Lower leg skin (tissue), 4 donors: ENCODE results near the gene SRSF10. TPM values are rescaled to one million over a fixed set of nuclear protein-coding genes. Genes with fewer than 3 reads are reported as not detected.

Source experiments
- DNase-seq, 2 donors: peaks; one replicate each; pipeline ENCODE4 v3.0.0-alpha.2; 2019; ENCODE audit warnings: low spot score in 2 of 2
- H3K4me3 ChIP-seq: fragments of 200-600 bp; sonication (generic); 2 replicates; pipeline ENCODE4 v1.5.1; 2017; ENCODE audit warnings: mild to moderate bottlenecking, low read depth; ENCODE audit not compliant: poor library complexity, severe bottlenecking
- POLR2A ChIP-seq, 2 donors: fragments of 450-650 bp; IDR thresholded peaks; one replicate each; pipeline ENCODE4 v1.6.1; 2016 to 2017; ENCODE audit warnings: antibody characterized with exemption in 2 of 2, mild to moderate bottlenecking in 1 of 2, moderate library complexity in 1 of 2
- WGBS, 2 donors: methylation state at CpG; one replicate each; pipeline ENCODE4 v1.1.5; 2018; 5-methylcytosine and 5-hydroxymethylcytosine counted together
- intact Hi-C: fragments of 100-400 bp; cut with DNase I; formaldehyde crosslinking; loops from one replicate; pipeline ENCODE4 v1.15.0; 2023; ENCODE audit warnings: low total_unique reads
- total RNA-seq, 4 donors: library from RNA; depleted of rRNA; stranded (reverse); fragments of >200 nt; gene quantifications; one replicate each; pipeline ENCODE4 v1.1.0, GENCODE V29; 2016
- TF ChIP-seq, protein P1 (sequence below), 3 donors: fragments of 450-650 bp; IDR thresholded peaks; one replicate each; pipeline ENCODE4 v1.5.1; 2016; ENCODE audit warnings: antibody characterized with exemption in 3 of 3, mild to moderate bottlenecking in 3 of 3, moderate library complexity in 2 of 3

The SRSF10 gene
- 10 to 100 TPM; 41.3 to 68.3 (median 47.4) TPM for total RNA-seq

DNA sequence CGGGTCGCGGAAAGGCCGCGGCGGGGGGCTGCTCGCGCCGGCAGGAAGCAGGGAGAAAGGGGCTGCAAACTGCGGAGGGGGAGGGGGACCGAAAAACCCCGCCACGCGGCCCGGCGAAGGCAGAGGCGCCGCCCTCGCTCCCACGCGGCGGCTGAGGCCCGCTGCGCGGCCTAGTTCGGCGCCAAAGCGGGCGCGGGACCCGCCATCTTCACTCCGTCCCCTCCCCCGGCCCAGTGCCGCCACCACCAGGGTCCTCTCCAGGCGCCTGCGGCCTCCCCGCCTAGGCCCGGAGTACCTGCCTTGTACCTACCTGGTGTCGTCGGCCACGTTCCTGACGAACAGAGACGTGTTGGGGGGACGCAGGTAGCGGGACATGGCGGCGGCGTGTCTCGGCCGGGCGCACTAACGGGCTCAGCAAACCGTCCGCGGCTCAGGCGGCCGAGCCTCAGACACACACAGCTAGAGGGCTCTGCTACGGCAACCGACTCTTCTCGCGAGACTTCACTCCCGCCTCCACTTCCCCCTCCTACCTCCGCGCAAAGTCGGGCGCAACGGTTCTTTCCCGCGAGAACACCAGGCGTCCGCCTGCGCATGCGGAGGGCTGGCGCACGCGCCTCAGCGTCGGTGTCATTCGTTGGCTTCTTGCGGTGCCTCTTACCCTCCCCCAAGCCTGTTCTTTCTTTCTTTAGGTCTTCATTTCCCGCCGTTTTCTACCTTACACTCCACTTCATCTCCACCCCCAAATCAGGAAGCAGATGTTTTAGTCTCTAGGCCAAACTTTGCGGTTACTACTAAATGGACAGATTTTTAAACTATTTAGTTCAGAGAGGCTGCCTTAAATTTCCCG, at the start of gene SRSF10:
Gene SRSF10, minus strand, starts transcription at position 447 of the 847 bp plus-strand sequence. Its CDS starts 72 bp downstream, at position 375.
- peak; percentile 97 to 100 for DNase-seq
- intact Hi-C loops = no loop called here
- 0% methylated on average over 46 to 72 of the region's 84 CpGs for WGBS, 2 donors
- peak within 1 kb of the TSS; percentile 85 for H3K4me3 ChIP-seq
- TF ChIP-seq, protein P1, sequence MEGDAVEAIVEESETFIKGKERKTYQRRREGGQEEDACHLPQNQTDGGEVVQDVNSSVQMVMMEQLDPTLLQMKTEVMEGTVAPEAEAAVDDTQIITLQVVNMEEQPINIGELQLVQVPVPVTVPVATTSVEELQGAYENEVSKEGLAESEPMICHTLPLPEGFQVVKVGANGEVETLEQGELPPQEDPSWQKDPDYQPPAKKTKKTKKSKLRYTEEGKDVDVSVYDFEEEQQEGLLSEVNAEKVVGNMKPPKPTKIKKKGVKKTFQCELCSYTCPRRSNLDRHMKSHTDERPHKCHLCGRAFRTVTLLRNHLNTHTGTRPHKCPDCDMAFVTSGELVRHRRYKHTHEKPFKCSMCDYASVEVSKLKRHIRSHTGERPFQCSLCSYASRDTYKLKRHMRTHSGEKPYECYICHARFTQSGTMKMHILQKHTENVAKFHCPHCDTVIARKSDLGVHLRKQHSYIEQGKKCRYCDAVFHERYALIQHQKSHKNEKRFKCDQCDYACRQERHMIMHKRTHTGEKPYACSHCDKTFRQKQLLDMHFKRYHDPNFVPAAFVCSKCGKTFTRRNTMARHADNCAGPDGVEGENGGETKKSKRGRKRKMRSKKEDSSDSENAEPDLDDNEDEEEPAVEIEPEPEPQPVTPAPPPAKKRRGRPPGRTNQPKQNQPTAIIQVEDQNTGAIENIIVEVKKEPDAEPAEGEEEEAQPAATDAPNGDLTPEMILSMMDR (IDR thresholded peaks at IDR 0.05) = peak in 1 of 3 donors; percentile 62
- TF ChIP-seq POLR2A (IDR thresholded peaks at IDR 0.05) = peak in 1 of 2 donors; percentile 95

DNA sequence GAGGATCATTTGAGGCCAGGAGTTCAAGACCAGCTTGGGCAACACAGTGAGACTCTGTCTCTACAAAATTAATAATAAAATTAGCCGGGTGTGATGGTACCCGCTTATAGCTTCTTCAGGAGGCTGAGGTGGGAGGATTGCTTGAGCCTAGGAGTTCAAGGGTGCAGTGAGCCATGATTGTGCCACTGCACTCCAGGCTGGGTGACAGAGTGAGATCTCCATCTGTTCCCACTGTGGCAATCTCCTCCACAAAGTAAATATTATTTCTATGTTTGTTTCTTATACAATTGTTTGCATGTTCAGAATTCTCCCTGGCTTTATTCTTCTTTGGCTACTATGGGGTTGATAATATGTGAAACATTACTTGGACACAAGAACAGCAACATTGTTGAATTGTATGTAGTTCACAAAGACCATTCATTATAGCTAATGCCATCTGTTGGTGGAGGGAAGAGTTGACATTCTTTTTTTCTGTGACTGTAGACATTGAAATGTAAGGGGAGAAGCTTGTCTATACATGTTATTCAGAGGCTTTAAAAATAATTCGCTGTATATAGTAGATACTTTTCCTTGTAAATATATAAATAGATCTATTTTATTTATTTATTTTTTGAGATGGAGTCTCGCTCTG, 47.8 kb upstream of the SRSF10 start:
- 83 to 86% methylated on average over 4 of the region's 4 CpGs for WGBS, 2 donors
- intact Hi-C loops = no loop called here

DNA sequence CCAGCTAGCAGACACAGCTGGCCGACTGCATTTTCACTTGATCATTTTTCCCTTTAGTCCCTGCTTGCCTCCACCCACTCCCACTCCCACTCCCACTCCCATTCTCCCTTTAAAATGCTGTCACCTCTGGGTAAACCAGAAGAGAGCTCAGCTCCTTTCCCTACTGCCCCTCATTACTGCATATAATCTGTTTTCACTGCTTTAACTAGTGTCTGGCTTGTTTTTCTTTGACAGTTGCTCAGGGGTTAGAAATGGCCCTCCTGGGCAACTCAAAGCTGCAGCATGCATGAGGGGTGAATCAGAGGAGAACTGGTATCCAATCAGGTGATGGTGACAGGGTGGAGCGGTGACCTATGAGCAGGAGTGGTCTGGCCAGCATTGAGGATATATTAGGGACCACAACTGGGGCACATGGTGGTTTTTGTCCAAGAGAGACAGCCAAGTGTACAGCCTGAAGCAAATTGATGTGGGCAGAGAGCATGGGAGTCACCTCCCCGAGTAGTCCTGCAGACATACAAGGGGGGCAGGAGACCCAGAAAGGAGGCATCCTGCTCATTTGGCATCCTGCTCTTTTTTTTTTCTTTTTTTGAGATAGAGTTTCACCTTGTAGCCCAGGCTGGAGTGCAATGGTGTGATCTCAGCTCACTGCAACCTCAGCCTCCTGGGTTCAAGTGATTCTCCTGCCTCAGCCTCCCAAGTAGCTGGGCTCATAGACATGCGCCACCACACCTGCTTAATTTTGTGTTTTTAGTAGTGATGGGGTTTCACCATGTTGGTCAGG, 42.6 kb upstream of the SRSF10 start:
- TF ChIP-seq, protein P1 (IDR thresholded peaks at IDR 0.05) = no peak
- no peak for TF ChIP-seq POLR2A (IDR thresholded peaks at IDR 0.05)
- DNase-seq = peak in 1 of 2 donors; percentile 46
- 75 to 78% methylated on average over 4 of the region's 4 CpGs for WGBS, 2 donors
- intact Hi-C loops = no loop called here
- H3K4me3 ChIP-seq = no peak overlapping the region

More for the DNA sequence above, 47.8 kb upstream of the SRSF10 start:
- no peak overlapping the region for H3K4me3 ChIP-seq
- TF ChIP-seq, protein P1 (IDR thresholded peaks at IDR 0.05) = no peak
- TF ChIP-seq POLR2A (IDR thresholded peaks at IDR 0.05) = no peak
- no peak for DNase-seq

DNA sequence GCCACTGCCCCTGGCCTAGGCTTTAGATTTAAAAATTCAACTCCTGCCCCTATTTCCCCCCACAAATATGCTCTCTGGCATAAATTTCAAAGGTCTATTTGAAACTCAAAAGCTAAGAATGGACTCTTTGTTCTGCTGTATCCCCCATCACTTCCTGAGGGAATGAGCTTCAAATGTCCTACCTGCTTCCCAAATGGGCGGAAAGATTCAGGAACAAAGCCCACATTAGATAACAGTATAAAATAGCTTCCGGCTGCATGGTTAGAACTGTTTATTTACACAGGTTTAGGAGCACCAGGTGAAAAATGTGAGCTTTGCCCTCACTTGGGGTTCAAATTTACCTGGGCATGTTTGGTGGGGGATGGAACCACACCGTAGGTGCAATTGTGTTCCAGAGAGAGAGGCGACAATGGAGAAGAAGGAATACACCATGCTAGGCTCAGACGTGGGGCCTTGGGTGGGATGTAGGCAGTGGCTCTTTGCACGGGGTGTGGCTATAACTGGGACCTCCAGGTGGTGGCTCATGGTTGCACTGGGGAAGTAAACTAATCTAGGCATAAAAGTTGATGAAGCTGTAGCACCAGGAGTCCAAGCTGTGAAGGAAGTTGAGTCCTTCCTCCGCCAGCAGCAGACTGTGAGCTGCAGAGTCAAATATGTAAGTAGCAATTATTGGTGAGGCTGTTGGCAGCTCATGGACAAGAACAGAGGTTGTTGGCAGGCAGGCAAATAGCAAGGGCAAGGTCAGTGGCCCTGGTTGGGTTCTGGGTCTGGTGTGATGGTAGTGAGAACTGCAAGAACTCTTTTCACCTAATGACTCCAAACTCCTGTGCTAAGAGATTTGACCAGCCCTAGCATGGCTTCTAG, 41.5 kb upstream of the SRSF10 start:
- peak in 1 of 2 donors; percentile 82 for DNase-seq
- no peak overlapping the region for H3K4me3 ChIP-seq
- WGBS, 2 donors = 83 to 85% methylated on average over 7 of the region's 7 CpGs
- intact Hi-C loops = no loop called here
- TF ChIP-seq, protein P1 (IDR thresholded peaks at IDR 0.05) = no peak
- TF ChIP-seq POLR2A (IDR thresholded peaks at IDR 0.05) = no peak

DNA sequence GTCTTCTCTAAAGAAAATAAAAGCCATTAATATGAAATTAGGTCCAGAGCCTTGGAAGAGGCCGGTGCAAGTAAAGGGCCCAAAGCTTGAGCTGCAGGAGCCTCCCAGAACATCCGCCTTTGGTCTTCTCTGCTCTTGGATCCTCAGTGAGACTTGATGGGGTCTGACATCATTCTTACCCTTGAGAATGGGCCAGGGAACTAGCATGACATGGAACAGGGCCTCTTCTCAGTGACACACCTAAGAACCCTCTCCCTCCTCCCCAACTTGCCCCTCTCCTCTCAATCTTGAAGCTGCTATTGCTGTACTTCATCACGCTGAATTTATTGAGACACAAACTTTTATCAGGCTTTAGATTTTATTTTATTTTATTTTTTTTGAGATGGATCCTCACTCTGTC, 40.3 kb upstream of the SRSF10 start:
- TF ChIP-seq POLR2A (IDR thresholded peaks at IDR 0.05) = no peak
- TF ChIP-seq, protein P1 (IDR thresholded peaks at IDR 0.05) = no peak
- 81 to 83% methylated on average over 3 of the region's 3 CpGs for WGBS, 2 donors
- intact Hi-C loops = no loop called here
- DNase-seq = no peak
- H3K4me3 ChIP-seq = no peak overlapping the region
